ENCODE measurements around the gene TJP2.
"Not testable (repeated sequence)": the region's sequence is repeated elsewhere in the genome, so short reads cannot be mapped to it uniquely, and the experiment has no call there.

Gene TJP2

DNA sequence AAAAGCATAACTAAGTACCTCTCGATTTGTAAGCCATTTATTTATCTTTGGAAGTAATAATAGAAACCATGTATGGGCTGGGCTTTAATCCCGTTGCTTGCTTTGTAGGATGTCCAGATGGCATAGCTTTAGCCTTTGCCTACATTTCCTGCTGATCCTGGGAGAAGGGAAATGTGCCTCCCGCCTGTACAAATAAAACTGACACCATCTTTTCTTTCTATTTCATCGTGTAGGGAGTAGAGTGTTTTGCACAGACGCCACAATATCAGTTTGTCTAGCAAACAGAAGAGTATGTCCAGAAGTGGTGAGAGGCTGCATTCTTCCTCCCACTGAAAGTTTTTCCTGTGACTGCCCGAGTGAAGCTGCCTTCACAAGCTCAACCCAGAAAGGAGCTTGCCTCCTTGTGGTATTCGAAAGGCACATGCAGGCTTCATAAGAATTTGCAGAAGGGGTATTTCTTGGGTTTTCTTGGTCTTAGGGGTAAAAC is 24.7 kb upstream of the TJP2 start:
- peak overlapping the region; percentile 55 for H3K27ac ChIP-seq
- no peak; the same call in 1 of the 2 replicates for TF ChIP-seq CTCF (conservative IDR thresholded peaks at IDR 0.05)
- TF ChIP-seq ZFX (IDR thresholded peaks at IDR 0.05), result no peak

- no peak for TF ChIP-seq CTCF (conservative IDR thresholded peaks at IDR 0.05)
- TF ChIP-seq ZFX (IDR thresholded peaks at IDR 0.05), result no peak
These were observed 22.6 kb upstream of the TJP2 start for GRCh38 chr9:69151506-69151905.

DNA sequence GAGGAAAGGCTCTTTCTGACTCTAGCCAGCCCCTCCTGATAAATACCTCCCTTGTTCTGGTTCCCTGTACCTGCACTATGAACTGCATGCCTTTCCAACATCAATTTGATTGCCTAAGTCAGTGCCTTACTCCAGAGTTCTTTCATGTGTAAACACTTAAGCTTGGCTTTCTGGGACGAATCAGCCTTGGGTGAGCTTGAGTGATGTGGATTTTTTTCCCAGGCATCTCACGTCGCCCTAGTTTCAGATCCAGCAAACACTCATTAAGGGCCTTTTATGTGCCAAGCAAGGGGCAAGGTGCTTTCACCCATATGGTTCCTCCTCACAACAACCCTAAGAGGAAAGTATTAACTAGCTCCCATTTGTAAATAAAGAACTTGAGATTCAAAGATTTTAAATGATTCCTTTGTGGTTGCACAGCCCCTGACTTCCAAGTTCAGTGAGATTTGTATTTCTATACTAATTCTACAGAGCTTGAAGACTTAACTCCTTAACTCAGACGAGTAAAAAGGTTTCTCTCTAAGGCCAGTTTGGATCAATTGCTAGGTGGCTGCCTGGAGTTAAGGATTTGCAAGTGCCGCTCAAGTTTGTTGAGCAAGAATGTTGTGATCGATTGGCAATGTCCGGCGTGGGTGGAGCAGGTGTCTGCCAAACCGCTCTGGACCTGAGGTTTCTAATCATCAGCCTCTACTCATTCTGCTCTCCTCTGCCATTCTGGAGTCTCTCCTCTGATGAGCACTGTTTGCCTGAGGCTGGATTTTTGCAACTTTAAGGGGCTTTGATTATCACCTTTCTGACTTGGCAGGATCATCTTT is 20.2 kb upstream of the TJP2 start:
- TF ChIP-seq CTCF (conservative IDR thresholded peaks at IDR 0.05) (no peak), ZFX (IDR thresholded peaks at IDR 0.05) (no peak)
- H3K27ac ChIP-seq, result no peak overlapping the region

More at GRCh38 chr9:69151506-69151905, 22.6 kb upstream of the TJP2 start:
- no peak overlapping the region for H3K27ac ChIP-seq

- TF ChIP-seq CTCF (conservative IDR thresholded peaks at IDR 0.05) (no peak), ZFX (IDR thresholded peaks at IDR 0.05) (no peak)
- no peak overlapping the region for H3K27ac ChIP-seq
These were observed 18.6 kb upstream of the TJP2 start for GRCh38 chr9:69155341-69156030.

- TF ChIP-seq CTCF (conservative IDR thresholded peaks at IDR 0.05) (peak; percentile 68), ZFX (IDR thresholded peaks at IDR 0.05) (no peak)
- H3K27ac ChIP-seq, result no peak overlapping the region
These were observed 16.2 kb upstream of the TJP2 start for GRCh38 chr9:69157751-69158466.

DNA sequence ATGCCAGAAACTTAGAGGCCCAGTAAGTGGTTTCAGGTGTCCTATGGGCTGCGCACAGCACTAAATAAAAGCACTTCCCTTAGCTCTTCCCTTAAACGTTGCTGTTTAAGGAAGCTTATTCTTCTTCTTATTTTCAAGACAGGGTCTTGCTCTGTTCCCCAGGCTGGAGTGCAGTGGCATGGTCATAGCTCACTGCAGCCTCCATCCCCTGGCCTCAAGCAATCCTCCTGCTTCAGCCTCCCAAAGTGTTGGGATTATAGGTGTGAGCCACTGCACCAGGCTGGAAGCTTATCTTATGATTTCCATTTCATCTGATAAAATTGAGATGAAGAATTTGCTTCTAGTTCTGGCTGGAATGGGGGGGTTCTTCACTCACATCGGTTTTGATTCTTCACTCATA is 15.6 kb upstream of the TJP2 start:
- H3K27ac ChIP-seq, result no peak overlapping the region
- TF ChIP-seq ZFX (IDR thresholded peaks at IDR 0.05), result no peak
- TF ChIP-seq CTCF (conservative IDR thresholded peaks at IDR 0.05), result peak; percentile 46

DNA sequence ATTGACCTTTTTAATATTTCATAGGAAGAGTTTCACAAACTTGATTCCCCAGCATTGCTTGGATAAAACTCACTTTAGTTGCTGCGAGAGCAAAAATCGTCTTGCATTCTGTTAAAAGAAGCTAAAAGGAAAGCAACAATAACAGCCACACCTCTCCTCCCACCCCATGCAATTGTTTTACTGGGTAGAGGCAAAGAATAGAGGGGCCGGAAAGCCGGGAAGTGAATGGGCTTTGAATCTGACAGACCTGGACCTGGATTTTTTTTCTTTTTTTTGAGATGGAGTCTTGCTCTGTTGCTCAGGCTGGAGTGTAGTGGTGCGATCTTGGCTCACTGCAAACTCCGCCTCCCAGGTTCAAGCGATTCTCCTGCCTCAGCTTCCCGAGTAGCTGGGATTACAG is 9.5 kb upstream of the TJP2 start:
- H3K27ac ChIP-seq, result not testable (repeated sequence)
